KBM-7 (cell line): Measurements from ENCODE around the gene TBCCD1.
"Not testable (repeated sequence)": the region's sequence is repeated elsewhere in the genome, so short reads cannot be mapped to it uniquely, and the experiment has no call there.

ENCODE experiments used
- DNase-seq: peaks from one replicate; pipeline ENCODE4 v3.0.0-alpha.2; 2015
- in situ Hi-C: fragments of 300-500 bp; cut with MboI; formaldehyde crosslinking; loops from 2 replicates; pipeline ENCODE4 v1.14.3; 2020; ENCODE audit warnings: low sequenced_read_pairs, low pct_unique_long_range_greater_than_20kb, mixed read lengths

TBCCD1 gene

DNA sequence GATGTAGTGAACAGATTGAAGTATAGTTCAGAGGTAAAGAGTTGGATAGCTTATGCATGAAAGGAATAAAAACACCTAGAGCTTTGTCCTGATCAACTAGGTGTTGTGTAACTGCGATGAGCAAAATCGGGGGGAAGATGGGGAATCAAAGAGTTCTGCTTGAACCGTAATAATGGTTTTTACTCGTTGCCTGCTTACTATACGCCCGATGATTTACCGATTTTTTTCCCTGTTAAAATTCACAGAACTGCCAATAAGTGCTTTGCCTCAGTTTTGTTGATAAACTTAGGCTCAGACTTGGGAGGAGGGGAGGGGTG lies 2.6 kb upstream of the TBCCD1 start:
- DNase-seq = no peak
- in situ Hi-C loops = no loop called here

DNA sequence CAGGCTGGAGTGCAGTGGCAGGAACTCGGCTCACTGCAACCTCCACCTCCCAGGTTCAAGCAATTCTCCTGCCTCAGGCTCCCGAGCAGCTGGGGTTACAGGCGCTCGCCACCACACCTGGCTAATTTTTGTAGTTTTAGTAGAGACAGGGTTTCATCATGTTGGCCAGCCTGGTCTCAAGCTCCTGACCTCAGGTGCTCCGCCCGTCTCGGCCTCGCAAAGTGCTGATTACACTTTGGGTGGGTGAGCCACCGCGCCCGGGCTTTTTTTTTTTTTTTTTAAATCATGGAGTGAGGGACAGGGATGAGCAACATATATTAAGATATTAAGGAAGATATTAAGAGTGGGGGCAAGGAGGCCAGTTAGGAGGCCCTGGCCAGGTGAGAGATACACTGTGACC lies 2.2 kb upstream of the TBCCD1 start:
- DNase-seq, in situ Hi-C loops: not testable (repeated sequence)

DNA sequence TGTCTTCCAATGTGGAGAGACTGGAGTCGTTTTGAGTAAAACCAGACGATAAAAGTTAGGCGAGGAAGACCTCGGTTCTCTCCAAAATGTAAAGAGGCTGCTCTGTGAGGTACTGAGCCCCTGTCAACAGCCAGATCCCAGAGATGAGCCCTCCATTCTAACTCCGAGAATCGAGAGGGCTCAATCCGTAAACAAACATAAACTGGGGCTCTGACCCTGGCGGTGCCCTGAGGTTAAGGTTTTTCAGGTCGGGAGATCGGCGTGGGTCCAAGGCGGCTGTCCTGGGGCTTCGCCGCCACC lies 417 bp downstream of the TBCCD1 start:
- no peak for DNase-seq

DNA sequence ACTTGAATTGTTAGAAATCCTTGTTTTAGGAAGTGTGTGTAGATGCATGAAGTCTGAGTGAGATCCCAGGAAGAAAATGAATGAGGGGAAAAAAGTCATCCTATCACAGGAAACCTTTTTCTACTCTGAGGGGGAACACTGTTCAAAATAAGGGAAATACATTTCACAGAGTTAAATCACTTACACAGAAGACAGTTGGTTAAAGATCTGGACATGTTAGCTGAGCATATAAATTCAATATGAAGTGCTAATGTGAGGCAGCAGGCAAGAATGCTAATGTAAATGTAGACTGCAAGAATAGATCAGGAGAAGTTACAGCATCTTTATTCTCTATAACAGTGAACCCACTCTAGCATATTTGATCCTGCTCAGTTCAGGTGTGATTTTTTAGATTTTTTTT lies 2.6 kb downstream of the TBCCD1 start:
- no peak for DNase-seq
- in situ Hi-C loops = no loop called here

More for the DNA sequence above, 417 bp downstream of the TBCCD1 start:
- in situ Hi-C loops = no loop called here

DNA sequence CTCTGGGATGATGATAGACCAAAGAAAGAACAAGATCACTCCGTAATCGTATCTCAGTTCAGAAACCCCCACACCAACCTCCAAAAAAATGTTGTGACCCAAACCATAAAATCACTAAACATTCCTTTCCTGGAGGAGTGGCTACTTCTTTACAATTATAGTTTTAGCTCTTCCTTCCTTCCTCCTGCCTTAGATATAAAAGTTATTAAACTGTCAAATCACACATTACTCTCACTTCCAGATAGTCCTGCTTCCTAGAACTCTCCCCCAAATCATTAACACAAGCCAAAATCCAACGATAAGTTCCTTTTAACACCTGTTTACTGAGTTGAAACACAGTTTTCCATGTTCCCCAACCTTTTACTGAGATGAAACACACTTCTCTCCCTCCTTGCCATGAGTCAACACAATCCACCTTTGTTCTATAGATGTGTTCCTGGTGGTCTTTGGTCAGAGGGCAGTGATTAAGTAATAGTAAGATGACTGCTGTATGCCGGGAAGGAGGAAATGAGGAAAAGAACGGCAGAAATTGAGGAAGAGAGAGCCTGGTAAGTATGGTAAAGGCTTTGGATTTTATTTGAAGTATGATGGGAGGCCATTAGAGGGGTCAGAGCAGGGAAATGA lies 14.6 kb downstream of the TBCCD1 start:
- no peak for DNase-seq
- in situ Hi-C loops = no loop called here

DNA sequence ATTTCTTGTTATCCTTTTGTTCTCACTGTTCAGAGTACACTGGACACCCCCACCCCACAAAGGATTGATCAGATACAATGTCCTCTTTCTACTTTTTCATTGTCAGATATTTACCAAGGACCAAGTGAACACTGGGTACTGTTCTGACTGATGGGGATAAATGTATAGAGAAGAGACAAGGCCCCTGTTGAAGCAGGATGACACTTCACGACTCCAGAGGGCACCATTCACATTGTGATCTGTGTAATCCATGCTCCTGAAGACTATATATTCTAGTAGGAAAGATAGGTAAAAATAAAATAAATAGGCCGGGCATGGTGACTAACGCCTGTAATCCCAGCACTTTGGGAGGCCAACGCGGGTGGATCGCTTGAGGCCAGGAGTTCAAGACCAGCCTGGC lies 15.8 kb downstream of the TBCCD1 start:
- DNase-seq = no peak
- in situ Hi-C loops = no loop called here

DNA sequence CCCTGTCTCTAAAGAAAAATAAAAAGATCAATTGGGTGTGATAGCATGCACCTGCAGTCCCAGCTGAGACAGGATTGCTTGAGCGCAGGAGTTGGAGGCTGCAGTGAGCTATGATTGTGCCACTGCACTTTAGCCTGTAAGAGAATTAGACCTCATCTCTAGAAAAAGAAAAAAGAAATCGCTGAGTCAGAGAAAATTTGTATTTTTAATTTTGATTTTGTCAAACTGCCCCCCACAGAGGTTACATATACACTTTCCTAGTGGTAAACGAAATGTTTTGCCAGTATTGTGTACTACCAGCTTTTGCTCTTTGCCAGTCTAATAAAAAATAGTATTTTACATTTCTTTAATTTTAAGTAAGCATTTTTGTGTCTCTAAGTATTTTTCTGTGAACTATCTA lies 17.6 kb downstream of the TBCCD1 start:
- in situ Hi-C loops = loop anchor here (25.0 kb wide), 2 partner anchors 287 to 562 kb away; no protein-coding TSS in a partner anchor
- no peak for DNase-seq

DNA sequence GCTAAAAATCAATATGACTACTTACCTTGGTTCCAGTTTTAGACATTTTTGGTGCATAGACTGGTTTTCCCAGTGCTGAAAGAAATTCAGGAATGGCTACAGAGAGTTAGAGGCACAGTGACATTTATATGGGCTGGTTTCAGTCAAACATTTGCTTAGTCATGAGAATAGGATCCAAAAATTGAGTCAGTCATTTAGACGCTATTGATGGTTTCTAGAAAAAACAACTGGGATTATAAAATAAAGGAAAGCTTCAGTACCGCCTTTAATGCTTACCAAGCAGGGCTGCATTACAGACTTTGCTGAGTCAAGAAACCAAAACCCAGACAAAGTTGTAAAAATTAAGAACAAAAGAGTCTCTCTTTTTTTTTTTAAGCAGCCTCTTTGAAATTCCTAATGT lies 22.9 kb downstream of the TBCCD1 start, which contains the start of gene CRYGS:
TSS of gene CRYGS (minus strand) at position 100 of the 400 bp plus-strand sequence. CDS start at position 46, 54 bp downstream.
- in situ Hi-C loops = loop anchor here (25.0 kb wide), 2 partner anchors 282 to 557 kb away; no protein-coding TSS in a partner anchor
- DNase-seq = no peak

DNA sequence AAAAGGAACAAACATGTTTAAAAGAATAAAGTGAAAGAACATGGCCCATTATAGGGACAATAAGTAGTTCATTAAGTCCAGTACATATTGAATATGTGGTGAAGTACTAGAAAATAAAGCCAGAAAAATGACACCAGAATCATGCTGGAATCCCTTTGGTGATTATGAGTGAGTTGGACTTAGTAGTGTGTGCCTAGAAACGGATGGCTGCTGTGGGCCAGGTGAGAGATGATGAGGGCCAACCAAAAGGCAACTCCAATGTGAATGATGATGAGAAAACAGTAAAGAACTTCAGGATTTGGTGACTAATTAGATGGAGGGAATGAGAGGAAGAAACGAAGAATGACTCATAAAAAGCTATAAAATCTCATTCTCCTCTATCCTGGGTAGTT lies 26.3 kb downstream of the TBCCD1 start:
- DNase-seq = no peak
- in situ Hi-C loops = loop anchor here (25.0 kb wide), 2 partner anchors 279 to 554 kb away; no protein-coding TSS in a partner anchor

DNA sequence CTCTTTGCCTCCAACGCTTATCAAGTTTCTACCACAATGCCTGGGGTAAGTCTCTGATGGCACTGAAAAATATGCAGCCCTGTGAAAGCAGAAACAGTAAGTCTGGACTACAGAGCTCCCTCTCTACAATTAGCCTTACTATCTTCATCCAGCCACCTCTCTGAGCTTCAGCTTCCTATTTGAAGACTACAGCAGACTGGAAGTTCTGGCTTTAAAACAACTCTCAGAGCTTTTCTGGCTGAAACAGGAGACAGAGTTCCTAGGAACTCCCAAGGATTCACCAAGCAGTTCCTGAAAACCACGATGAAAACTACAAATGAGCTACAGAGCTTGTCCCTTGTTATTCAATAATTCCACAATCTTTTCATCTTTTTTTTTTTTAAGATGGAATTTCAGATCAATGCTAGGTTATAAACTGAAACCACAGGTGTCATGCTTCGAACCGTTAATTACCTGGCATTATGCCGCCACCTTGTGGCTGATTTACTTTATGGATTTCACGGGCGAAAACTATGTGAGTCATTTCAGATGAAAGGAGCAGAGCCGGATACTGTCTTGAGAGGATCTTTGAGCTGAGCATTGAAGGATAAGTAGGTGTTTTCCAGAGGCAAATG lies 26.8 kb downstream of the TBCCD1 start:
- in situ Hi-C loops = loop anchor here (25.0 kb wide), 2 partner anchors 278 to 553 kb away; no protein-coding TSS in a partner anchor
- DNase-seq = peak; percentile 75

DNA sequence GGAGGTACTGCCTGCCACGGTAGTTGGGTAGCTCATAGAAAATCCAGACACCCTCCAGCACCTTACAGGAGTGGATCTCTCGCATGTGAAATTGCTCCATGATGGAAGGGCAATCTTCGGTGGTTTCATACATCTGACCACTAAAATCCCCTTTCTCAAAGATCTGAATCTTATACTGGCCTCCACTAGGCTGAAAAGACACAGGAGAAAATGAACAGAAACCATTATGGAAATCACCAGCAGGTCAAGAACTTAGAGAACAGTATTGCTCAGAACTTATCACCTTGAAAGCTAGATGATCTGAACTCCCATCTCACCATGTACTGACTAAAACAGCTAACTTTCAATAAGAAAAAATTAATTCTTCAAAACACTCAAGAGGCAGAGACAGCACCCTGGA lies 28.4 kb downstream of the TBCCD1 start:
- in situ Hi-C loops = loop anchor here (25.0 kb wide), 2 partner anchors 276 to 551 kb away; no protein-coding TSS in a partner anchor
- no peak for DNase-seq

DNA sequence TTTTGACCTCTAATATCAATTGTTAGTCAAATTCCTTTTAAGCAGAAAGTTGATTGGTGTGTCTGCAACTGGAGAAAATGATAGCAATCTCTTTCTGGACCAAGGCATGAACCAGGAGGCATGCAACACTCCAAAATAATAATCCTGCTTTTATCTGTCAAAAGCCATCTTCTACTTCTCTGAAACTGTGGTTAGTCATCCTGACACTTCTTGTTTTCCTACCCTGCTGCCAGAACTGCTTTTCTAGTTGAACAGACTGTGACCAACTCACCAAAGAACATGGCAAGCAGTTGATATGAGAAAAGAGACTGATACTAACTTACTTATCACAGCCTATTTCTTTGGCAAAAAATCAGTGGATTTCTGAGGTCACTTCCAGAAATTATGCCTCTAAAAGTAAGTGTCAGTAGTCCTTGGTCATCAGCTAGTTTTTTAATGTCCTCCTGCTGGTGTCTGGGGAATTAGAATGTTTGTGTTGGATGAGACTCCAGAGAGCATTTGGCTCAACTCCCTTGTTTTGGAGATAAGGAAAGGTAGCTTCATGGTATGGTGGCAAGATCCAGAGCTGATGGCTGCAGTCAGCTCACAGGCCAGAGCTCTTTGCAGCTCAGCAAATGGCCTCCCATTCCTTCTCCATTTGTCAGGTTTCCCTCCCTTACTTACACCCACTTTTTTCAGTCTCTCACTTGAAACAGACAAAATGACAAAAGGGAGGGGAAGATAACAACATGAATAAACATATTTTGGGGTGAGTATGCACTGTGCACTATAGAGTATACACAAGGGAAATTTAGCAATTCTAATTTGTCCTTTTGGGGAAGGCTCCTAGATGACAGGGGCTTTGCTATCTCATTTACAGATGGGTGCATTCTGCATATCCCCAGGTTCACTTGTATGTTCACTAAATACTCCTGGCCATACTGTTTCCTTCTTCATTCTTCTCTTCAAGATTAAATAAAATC lies 30.0 kb downstream of the TBCCD1 start:
- DNase-seq = peak; percentile 35

DNA sequence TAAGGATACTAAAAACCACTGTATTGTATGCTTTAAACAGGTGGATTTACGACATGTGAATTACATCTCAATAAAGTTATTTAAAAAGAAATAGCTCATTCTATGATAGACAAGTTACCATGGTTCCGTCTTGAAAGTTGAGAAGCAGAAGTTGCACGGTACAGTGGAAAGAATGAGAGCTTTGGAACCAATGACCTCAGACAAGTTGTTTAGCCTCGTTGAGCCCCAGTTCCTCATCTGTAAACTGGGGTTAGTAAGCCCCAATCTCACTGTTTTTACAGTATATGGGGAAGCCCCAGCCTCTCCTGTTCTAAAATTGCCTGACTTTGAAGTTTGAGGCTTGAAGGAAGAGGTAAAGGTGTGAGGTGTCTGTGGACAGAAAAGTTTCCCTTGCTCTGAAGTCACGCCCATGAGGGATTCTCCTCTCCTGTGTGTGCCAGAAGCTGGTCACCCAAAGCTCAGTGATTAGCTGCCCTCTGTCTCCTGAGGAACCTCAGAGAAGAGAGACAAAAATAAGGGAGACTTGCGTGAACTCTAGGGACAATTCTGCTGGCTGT lies 32.9 kb downstream of the TBCCD1 start:
- in situ Hi-C loops = loop anchor here (25.0 kb wide), 2 partner anchors 272 to 547 kb away; no protein-coding TSS in a partner anchor
- DNase-seq = peak; percentile 63

More for the DNA sequence above, 30.0 kb downstream of the TBCCD1 start:
- in situ Hi-C loops = loop anchor here (25.0 kb wide), 2 partner anchors 275 to 550 kb away; no protein-coding TSS in a partner anchor

DNA sequence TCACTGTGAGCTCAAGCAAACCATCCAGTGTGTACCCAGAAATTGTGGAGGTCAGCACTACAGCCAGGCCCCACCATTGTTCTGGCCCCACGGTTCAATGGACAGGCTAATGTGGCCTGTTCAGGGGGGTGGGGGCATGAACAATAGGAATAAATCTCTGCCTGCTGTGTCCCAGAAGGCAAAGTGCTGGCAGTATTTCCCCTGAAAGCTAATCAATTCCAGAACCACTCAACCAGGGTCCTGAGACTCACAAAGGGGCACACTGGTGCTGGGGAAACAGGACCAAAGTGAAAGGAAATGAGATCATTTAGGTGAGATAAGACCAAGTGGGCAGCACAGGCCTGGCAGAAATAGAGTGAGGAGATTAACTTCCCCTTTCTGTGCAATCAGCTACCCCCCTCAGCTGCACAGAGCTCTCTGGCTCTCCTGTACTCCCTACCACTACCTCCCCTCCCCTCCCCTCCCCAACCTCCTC lies 34.5 kb downstream of the TBCCD1 start:
- DNase-seq = peak; percentile 87
- in situ Hi-C loops = loop anchor here (25.0 kb wide), 2 partner anchors 270 to 545 kb away; no protein-coding TSS in a partner anchor

DNA sequence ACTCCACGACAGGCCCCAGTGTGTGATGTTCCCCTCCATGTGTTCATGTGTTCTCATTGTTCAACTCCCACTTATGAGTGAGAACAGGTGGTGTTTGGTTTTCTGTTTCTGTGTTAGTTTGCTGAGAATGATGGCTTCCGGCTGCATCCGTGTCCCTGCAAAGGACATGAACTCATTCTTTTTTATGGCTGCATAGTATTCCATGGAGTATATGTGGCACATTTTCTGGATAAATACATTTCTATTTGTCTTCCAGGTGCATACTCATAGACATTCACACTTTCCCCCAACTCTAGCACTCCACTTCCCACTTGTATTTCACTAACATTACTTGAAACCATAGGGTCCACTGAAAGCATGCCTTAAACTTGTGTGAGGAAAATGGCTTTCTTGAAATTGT lies 35.4 kb downstream of the TBCCD1 start:
- DNase-seq = not testable (repeated sequence)
- in situ Hi-C loops = loop anchor here (25.0 kb wide), 2 partner anchors 269 to 544 kb away; no protein-coding TSS in a partner anchor

DNA sequence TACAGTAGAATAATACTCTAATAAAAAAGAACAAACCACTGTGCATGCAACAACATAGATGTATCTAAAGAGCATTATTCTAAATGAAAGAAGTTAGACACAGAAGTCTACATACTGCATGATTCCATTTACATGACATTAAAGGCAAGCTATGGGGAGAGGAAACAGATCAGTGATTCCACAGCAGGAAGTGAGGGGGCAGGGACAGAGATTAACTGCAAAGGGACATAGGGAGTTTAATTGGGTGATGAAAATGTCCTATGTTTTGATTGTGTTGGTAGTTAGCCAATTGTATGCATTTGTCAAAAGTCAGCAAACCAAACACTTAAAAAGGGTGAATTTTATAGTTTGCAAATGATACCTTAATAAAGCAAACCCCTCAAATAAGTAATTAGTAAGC lies 36.7 kb downstream of the TBCCD1 start:
- in situ Hi-C loops = loop anchor here (25.0 kb wide), 2 partner anchors 268 to 543 kb away; no protein-coding TSS in a partner anchor

DNA sequence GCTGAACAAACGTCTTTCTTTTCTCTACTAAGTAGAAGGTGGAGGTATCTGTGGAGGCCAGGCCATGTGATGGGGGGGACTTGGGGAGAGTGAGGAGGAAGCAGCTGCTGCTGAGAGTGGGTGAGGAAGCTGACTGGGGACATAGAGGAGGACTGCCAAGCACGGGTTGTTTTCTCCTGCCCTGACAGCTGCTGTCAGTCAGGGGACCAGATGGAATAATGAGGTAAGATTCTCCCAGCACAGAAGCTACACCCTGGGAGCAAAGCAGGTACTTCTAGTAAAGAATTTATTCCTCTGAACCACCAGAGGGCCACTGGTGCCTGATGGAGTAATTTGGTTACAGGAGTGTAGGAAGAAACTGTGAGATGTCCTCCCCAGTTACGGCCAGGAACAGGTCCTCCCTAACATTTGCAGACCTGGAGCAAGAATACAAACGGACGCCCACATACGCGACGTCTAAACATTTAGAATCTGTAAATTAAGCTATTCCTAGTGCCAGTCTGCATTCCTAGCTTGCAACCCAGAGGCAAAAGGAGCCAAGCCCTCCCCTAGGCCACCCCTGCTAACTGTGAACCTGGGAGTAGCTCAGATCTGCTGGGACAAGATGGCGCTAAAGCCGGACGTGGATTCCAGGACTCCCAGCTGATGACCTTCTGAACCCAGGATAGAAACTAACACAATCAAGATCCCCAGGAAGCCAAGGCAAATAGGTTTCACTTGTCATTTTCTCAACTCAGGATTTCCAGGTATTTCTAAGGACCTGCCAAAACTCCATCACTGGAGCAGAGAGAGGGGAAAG lies 37.7 kb downstream of the TBCCD1 start:
- in situ Hi-C loops = loop anchor here (25.0 kb wide), 2 partner anchors 267 to 542 kb away; no protein-coding TSS in a partner anchor
- DNase-seq = peak; percentile 51

More for the DNA sequence above, 36.7 kb downstream of the TBCCD1 start:
- DNase-seq = no peak

DNA sequence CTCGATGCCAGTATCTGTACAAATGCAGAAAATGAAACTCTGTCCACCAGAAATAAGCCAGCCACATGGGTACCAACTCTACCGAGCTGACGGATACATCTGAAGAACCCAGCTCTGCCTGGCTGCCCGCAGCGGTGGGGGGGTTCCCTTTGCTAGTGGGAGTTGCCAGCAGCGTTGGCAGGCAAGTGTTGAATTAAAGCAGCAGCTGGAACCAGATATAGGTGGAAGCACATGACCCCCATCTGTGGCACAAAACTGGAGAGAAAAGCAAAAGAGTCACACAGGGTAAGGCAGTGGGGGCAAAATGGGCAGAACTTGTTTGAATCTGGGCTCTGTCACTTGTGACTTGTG lies 40.9 kb downstream of the TBCCD1 start:
- in situ Hi-C loops = loop anchor here (25.0 kb wide), 2 partner anchors 264 to 539 kb away; no protein-coding TSS in a partner anchor
- no peak for DNase-seq
